CD4-positive, alpha-beta T cell treated with Interleukin-6 at 100 ng/mL for 8 hours (primary cell): ENCODE results near the gene C6orf47.

Experiments used
- DNase-seq: peaks from one replicate; pipeline ENCODE4 v3.0.0-alpha.2; 2020; ENCODE audit warnings: mixed read lengths, low spot score

The C6orf47 gene

DNA sequence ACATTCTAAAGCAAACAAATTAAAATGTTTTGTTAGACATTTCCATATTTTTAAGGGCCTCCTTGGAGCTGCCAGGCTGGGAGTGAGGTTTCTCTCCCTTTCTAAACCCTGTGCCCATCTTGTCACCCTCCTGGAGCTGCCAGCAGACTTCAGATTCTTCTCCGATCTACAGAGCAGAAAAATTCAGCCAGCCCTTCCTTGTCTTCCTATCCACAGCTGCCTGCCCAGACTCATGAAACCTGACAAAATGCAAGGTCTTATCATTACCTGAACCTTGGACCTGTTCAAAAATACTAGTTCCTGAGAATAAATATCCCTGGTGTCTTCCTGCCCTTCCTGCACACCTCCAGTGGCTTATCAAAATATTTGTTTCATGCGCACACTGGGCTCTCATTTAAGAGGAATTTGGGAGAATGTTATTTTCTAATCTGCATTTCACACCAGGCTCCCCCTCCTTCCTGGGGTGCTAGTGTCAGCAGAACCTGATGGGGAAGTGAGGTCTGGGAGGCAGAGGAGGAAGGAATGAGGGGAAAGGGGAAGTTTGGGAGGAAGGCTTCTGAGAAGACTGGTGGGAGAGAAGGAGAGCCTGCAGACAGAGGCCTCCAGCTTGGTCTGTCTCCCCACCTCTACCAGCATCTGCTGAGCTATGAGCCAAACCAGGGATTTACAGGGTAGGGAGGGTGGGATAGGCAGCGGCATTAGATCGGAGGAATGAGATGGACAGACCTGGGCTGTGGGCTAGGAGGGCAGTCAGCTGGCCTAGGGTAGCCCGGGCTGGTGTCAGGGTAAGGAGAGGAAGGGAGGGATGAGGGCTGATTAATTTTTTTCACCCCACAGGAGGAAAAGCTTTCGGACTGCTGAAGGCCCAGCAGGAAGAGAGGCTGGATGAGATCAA lies 45.6 kb downstream of the C6orf47 start, which contains the start of gene AIF1:
AIF1 (plus strand) TSS at position 551 of the 895 bp plus-strand sequence; CDS start at position 647, 96 bp downstream.
- no peak for DNase-seq

DNA sequence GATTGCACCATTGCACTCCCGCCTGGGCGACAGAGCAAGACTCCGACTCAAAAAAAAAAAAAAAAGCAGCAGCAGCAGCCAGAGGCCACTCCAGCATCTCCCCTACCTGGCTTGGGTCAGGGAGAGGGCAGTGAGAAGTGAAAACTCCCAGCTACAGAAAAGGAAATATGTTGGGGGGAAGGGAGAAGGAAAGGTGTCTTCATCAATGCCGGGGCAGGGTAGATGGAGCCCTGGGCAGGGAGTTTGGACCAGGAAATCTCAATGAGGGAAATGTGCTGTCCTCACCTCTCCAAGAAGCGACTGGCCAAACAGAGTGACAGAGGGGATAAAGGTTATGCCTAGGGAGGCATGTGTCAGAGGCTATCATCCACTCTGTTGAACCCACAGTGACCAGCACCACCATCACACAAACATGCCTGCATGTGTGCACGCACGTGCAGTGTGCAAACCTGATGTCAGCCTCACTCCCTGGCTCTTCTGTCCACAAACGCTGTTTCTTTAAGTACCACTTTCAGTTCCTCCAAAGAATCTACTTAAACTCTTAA lies 46.4 kb downstream of the C6orf47 start:
- no peak for DNase-seq

DNA sequence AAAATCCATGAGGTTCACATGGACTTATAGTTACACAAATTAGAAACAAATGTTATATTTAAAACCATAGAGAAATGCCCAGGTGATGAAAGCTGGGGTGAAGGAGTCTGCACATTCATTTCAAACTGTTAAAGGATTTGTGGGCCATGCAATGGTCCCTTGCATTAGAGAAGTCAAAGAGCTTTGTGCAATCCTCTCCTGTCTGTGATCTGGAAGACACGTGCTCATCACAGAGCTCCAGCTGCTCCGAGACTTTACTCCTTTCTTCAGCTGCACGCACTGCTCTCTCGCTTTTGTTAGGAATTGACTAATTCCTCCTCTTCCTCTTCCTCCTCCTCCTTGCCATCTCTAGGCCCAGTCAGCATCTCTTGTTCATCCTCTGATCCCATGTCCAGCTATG lies 49.6 kb downstream of the C6orf47 start:
- DNase-seq, result no peak

DNA sequence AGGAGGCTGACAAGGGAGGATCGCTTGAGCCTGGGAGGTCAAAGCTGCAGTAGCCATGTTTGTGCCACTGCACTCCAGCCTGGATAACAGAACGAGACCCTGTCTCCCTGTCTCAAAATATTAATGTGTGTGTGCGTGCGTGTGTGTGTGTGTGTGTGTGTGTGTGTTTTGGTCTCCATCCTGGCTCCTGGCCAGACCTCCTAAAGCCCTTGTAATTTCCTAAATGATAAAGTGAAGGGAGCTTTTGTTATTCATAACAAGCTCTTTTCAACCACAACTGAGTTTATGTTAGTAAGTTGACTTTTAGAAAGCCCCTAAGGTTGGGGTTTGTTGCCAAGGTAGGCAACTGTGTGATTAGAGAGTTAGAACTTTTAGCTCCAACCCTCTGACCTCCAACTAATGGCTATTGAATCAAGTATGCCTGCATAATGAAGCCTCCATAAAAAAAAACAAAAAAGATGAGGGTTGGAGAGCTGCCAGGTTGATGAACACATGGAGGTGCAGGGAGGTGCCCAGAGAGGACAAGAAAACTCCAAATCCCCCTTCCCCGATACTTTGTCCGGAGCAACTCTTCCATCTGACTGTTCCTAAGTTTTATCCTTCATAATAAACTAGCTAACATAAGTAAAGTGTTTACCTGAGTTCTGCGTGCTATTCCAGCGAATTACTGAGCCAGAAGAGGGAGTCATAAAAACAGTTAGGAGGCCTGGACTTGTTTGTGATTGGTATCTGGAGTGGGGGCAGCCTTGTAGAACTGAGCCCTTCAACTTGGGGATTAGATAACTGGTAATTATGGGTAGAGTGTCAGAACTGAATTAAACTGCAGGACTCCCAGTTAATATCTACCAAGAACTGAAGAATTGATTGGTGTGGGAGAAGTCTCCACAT lies 50.8 kb downstream of the C6orf47 start:
- no peak for DNase-seq
